Osteoblast (primary cell): Measurements from ENCODE around the gene C11orf42. TPM values are rescaled to one million over a fixed set of nuclear protein-coding genes. Genes with fewer than 3 reads are reported as not detected.
"Not testable (repeated sequence)": the region's sequence is repeated elsewhere in the genome, so short reads cannot be mapped to it uniquely, and the experiment has no call there.

ENCODE experiments used
- DNase-seq: peaks from one replicate; pipeline ENCODE4 v3.0.0; 2011; ENCODE audit warnings: low spot score, mixed read lengths; ENCODE audit not compliant: insufficient read length; ENCODE audit errors: missing footprints
- H2AFZ ChIP-seq: 2 replicates; pipeline ENCODE4 v1.6.0; 2011; ENCODE audit warnings: mild to moderate bottlenecking, low read length
- H3K27ac ChIP-seq: 2 replicates; pipeline ENCODE4 v1.5.1; 2011; ENCODE audit warnings: mild to moderate bottlenecking, low read depth, low read length, moderate library complexity
- H3K27me3 ChIP-seq: 2 replicates; pipeline ENCODE4 v1.6.0; 2012; ENCODE audit warnings: mild to moderate bottlenecking, control low read depth, inconsistent platforms, low read length, moderate library complexity; ENCODE audit not compliant: insufficient read depth
- H3K36me3 ChIP-seq: 2 replicates; pipeline ENCODE4 v1.5.1; 2011; ENCODE audit warnings: mild to moderate bottlenecking, low read length, control low read depth, moderate library complexity; ENCODE audit not compliant: insufficient read depth
- H3K4me1 ChIP-seq: 2 replicates; pipeline ENCODE4 v1.5.1; 2011; ENCODE audit warnings: mild to moderate bottlenecking, low read length, control low read depth, moderate library complexity; ENCODE audit not compliant: insufficient read depth
- H3K4me2 ChIP-seq: 2 replicates; pipeline ENCODE4 v1.6.0; 2011; ENCODE audit warnings: mild to moderate bottlenecking, low read length; ENCODE audit not compliant: insufficient read depth
- H3K4me3 ChIP-seq: fragments of 200-600 bp; sonication (generic); 3 replicates; pipeline ENCODE4 v1.5.1; 2012; ENCODE audit warnings: mild to moderate bottlenecking, low read length, inconsistent platforms; ENCODE audit not compliant: insufficient read depth
- H3K79me2 ChIP-seq: 2 replicates; pipeline ENCODE4 v1.6.0; 2012; ENCODE audit warnings: mild to moderate bottlenecking, low read length, control low read depth, inconsistent platforms; ENCODE audit not compliant: insufficient read depth
- H3K9me3 ChIP-seq: 2 replicates; pipeline ENCODE4 v1.5.1; 2011; ENCODE audit warnings: low read depth, low read length, control low read depth
- H4K20me1 ChIP-seq: 2 replicates; pipeline ENCODE4 v1.6.0; 2012; ENCODE audit warnings: mild to moderate bottlenecking, low read length, control low read depth; ENCODE audit not compliant: insufficient read depth
- CTCF ChIP-seq: IDR thresholded peaks from 2 replicates; pipeline ENCODE4 v1.5.1; 2011; ENCODE audit warnings: mild to moderate bottlenecking, low read depth, low read length, moderate library complexity; ENCODE audit errors: extremely low read depth
- total RNA-seq: library from RNA; depleted of rRNA; stranded (reverse); fragments of >200 nt; gene quantifications from 2 replicates; pipeline ENCODE4 v1.2.3, GENCODE V29; 2012

C11orf42 gene
- total RNA-seq, 1 donor, result not detected

GRCh38 chr11:6245536-6245935 lies 40.2 kb downstream of the C11orf42 start:
- Histone ChIP-seq H3K27ac (no peak overlapping the region), H3K79me2 (no peaks in the 10 kb centered on the region), H3K9me3 (no peaks in the 10 kb centered on the region), H2AFZ (no peak overlapping the region), H3K4me1 (peaks cover 15% of the 10 kb centered on the region), H3K27me3 (peaks cover 5% of the 10 kb centered on the region), H3K4me3 (no peak overlapping the region), H3K4me2 (no peak overlapping the region), H3K36me3 (no peaks in the 10 kb centered on the region), H4K20me1 (peaks cover 2% of the 10 kb centered on the region)
- no peak for TF ChIP-seq CTCF
- peak; percentile 66 for DNase-seq

- Histone ChIP-seq H3K4me1 (peaks cover 25% of the 10 kb centered on the region), H4K20me1 (peaks cover 2% of the 10 kb centered on the region), H3K27me3 (peaks cover 5% of the 10 kb centered on the region), H3K4me3 (no peak overlapping the region), H3K27ac (no peak overlapping the region), H3K79me2 (no peaks in the 10 kb centered on the region), H3K9me3 (no peaks in the 10 kb centered on the region), H3K36me3 (no peaks in the 10 kb centered on the region), H2AFZ (no peak overlapping the region), H3K4me2 (no peak overlapping the region)
- no peak for DNase-seq
- TF ChIP-seq CTCF, result no peak
Observed at GRCh38 chr11:6248248-6248647, 42.9 kb downstream of the C11orf42 start.

- H2AFZ ChIP-seq, DNase-seq, H3K36me3 ChIP-seq, H4K20me1 ChIP-seq, H3K9me3 ChIP-seq, H3K4me2 ChIP-seq, H3K79me2 ChIP-seq, H3K27ac ChIP-seq, H3K27me3 ChIP-seq, H3K4me3 ChIP-seq: not testable (repeated sequence)
- peaks cover 25% of the 10 kb centered on the region for H3K4me1 ChIP-seq
Observed at GRCh38 chr11:6248897-6249296, 43.5 kb downstream of the C11orf42 start.

GRCh38 chr11:6249770-6250555 lies 44.6 kb downstream of the C11orf42 start:
- peak; percentile 96 for DNase-seq
- H3K4me2 ChIP-seq, result peak overlapping the region; percentile 50
- no peak for TF ChIP-seq CTCF

More at GRCh38 chr11:6249770-6250555, 44.6 kb downstream of the C11orf42 start:
- Histone ChIP-seq H3K36me3 (no peaks in the 10 kb centered on the region), H2AFZ (no peak overlapping the region), H3K79me2 (no peaks in the 10 kb centered on the region), H3K4me3 (no peak overlapping the region), H3K9me3 (no peaks in the 10 kb centered on the region), H4K20me1 (peaks cover 2% of the 10 kb centered on the region), H3K4me1 (peaks cover 25% of the 10 kb centered on the region), H3K27me3 (peaks cover 11% of the 10 kb centered on the region), H3K27ac (peak overlapping the region; percentile 35)
